ENCODE measurements around the gene SCAMP2. TPM values are rescaled to one million over a fixed set of nuclear protein-coding genes. Genes with fewer than 3 reads are reported as not detected.

SCAMP2 gene
- polyA plus RNA-seq, 1 donor from 2014 or later: 4.5 TPM

GRCh38 chr15:74817370-74817737 lies 55.8 kb downstream of the SCAMP2 start:
- no peak overlapping the region for H2AFZ ChIP-seq (ENCODE audit: low read depth, low read length)
- no peaks in the 10 kb centered on the region for H3F3A ChIP-seq (ENCODE audit: insufficient read depth, low read length, poor library complexity, severe bottlenecking)
- no peaks in the 10 kb centered on the region for H3K79me2 ChIP-seq (replicated peaks; ENCODE audit: insufficient read depth, low read length)
- H3K9me3 ChIP-seq (ENCODE audit: low read length): no peaks in the 10 kb centered on the region
- no peak overlapping the region for H3K4me2 ChIP-seq (ENCODE audit: low read length)
- no peaks in the 10 kb centered on the region for H3K27me3 ChIP-seq (ENCODE audit: insufficient read depth, low read depth, low read length)
- no peak overlapping the region for H3K9ac ChIP-seq (ENCODE audit: low read length)
- no peaks in the 10 kb centered on the region for H3K9me2 ChIP-seq (ENCODE audit: insufficient read depth, low read length)
- H3K27ac ChIP-seq (ENCODE audit: low read length): no peak overlapping the region
- H3K4me3 ChIP-seq (ENCODE audit: low read length): no peak overlapping the region
- no peaks in the 10 kb centered on the region for H3K36me3 ChIP-seq (ENCODE audit: insufficient read depth, low read length)
- no peak for TF ChIP-seq SMC3 (conservative IDR thresholded peaks at IDR 0.05; ENCODE audit: poor library complexity)
- no peak for TF ChIP-seq REST (IDR thresholded peaks at IDR 0.05; ENCODE audit: borderline replicate concordance)
- no peak for TF ChIP-seq CTCF (IDR thresholded peaks at IDR 0.05; ENCODE audit: poor library complexity, severe bottlenecking)
- TF ChIP-seq EP300 (conservative IDR thresholded peaks at IDR 0.05; ENCODE audit: poor library complexity, severe bottlenecking): no peak
- TF ChIP-seq POLR2AphosphoS5 (IDR thresholded peaks at IDR 0.05): no peak
- no peak for TF ChIP-seq MXI1 (conservative IDR thresholded peaks at IDR 0.05; ENCODE audit: poor library complexity, severe bottlenecking)
- H4K20me1 ChIP-seq (ENCODE audit: insufficient read depth): no peaks in the 10 kb centered on the region

- H4K20me1 ChIP-seq (ENCODE audit: insufficient read depth): no peaks in the 10 kb centered on the region
- TF ChIP-seq EZH2 (IDR thresholded peaks at IDR 0.05; ENCODE audit: borderline replicate concordance, insufficient read depth, low read length, poor library complexity, severe bottlenecking) (no peak), EP300 (conservative IDR thresholded peaks at IDR 0.05; ENCODE audit: poor library complexity, severe bottlenecking) (no peak), MXI1 (conservative IDR thresholded peaks at IDR 0.05; ENCODE audit: poor library complexity, severe bottlenecking) (no peak), SMC3 (conservative IDR thresholded peaks at IDR 0.05; ENCODE audit: poor library complexity) (no peak), TAF1 (IDR thresholded peaks at IDR 0.05; ENCODE audit: low read depth) (no peak), POLR2AphosphoS5 (IDR thresholded peaks at IDR 0.05) (no peak), REST (IDR thresholded peaks at IDR 0.05; ENCODE audit: borderline replicate concordance) (no peak)
- H3F3A ChIP-seq (ENCODE audit: insufficient read depth, low read length, poor library complexity, severe bottlenecking): no peaks in the 10 kb centered on the region
- H3K9me3 ChIP-seq (ENCODE audit: low read length): no peaks in the 10 kb centered on the region
- no peak overlapping the region for H3K4me2 ChIP-seq (ENCODE audit: low read length)
- H3K4me3 ChIP-seq (ENCODE audit: low read length): no peak overlapping the region
- peak overlapping the region; percentile 20 for H3K9ac ChIP-seq (ENCODE audit: low read length)
- H2AFZ ChIP-seq (ENCODE audit: low read depth, low read length): no peak overlapping the region
- H3K27ac ChIP-seq (ENCODE audit: low read length): no peak overlapping the region
- H3K79me2 ChIP-seq (replicated peaks; ENCODE audit: insufficient read depth, low read length): no peaks in the 10 kb centered on the region
- H3K9me2 ChIP-seq (ENCODE audit: insufficient read depth, low read length): no peaks in the 10 kb centered on the region
- no peaks in the 10 kb centered on the region for H3K27me3 ChIP-seq (ENCODE audit: insufficient read depth, low read depth, low read length)
- no peaks in the 10 kb centered on the region for H3K36me3 ChIP-seq (ENCODE audit: insufficient read depth, low read length)
These were observed 56.4 kb downstream of the SCAMP2 start for GRCh38 chr15:74816624-74817369.
